Measurements from ENCODE around the gene IL11RA. TPM values are rescaled to one million over a fixed set of nuclear protein-coding genes. Genes with fewer than 3 reads are reported as not detected.

IL11RA gene
- total RNA-seq, 4 donors from 2014 or later: 3.2 to 153 (median 49.9) TPM

DNA sequence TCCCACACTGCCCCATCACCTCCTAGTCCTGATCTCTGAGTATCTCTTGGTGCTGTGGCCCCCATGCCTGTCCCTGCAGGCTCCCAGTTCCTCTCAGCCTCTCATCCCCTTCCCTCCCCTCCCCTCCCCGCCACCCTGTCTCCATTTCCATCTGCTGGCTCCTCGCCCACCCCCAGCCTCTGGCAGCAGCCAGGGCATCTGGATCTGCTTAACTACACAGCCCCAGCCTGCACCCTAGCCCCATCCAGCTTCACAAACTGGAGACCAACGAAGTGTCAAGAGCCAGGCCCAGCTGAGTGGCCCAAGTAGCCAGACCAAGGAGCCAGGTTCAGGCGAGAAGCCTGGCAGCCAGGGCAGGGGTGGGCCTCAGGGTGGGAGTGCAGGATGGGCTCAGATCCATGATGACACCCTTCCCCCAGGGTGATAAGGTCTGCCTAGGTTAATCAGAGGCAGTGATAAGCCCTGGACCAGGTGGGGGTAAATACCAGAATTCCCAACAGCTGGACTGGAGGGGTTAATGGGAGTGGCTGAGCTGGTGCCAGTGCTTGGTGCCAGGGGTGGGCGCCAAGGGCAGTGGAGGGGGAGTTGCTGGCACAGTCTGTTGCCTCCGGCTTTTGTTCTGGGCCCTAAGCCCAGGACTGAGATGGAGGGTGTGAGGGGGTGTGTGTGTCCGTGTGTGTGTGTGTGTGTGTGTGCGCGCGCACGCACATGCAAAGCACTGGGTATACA is 2.5 kb downstream of the IL11RA start:
- intact Hi-C loops (cut with DNase I; ENCODE audit: low total_unique reads): no loop called here
- peaks cover 0 to 38% of the 10 kb centered on the region in 2 donors for H3K4me1 ChIP-seq
- no peak overlapping the region for H3K4me3 ChIP-seq
- H3K27me3 ChIP-seq: no peaks in the 10 kb centered on the region
- no peaks in the 10 kb centered on the region for H3K9me3 ChIP-seq
- H3K36me3 ChIP-seq: no peaks in the 10 kb centered on the region
- peak; percentile 87 for DNase-seq
- H3K27ac ChIP-seq: peak overlapping the region; percentile 77 to 81
- no peak for TF ChIP-seq POLR2A (IDR thresholded peaks at IDR 0.05)
- TF ChIP-seq, protein P1, sequence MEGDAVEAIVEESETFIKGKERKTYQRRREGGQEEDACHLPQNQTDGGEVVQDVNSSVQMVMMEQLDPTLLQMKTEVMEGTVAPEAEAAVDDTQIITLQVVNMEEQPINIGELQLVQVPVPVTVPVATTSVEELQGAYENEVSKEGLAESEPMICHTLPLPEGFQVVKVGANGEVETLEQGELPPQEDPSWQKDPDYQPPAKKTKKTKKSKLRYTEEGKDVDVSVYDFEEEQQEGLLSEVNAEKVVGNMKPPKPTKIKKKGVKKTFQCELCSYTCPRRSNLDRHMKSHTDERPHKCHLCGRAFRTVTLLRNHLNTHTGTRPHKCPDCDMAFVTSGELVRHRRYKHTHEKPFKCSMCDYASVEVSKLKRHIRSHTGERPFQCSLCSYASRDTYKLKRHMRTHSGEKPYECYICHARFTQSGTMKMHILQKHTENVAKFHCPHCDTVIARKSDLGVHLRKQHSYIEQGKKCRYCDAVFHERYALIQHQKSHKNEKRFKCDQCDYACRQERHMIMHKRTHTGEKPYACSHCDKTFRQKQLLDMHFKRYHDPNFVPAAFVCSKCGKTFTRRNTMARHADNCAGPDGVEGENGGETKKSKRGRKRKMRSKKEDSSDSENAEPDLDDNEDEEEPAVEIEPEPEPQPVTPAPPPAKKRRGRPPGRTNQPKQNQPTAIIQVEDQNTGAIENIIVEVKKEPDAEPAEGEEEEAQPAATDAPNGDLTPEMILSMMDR (IDR thresholded peaks at IDR 0.05): peak in 1 of 4 experiments; percentile 5

DNA sequence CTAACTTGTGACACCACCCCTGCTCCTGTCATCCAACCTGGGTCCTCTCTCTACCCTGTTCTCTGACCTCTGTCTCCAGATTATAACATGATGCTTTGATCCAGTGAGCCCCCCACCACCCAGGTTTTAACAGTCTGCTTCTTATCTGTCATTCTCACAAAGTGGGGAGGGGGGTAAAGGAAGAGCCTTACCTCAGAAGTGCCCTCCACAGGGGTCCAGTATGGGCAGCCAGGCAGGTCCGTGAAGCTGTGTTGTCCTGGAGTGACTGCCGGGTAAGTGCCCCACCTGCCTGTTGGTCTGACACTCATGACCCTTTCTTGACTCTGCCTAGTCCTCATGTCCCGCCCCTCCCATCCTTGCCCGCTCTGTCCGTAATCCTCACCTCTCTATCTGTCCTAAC is 3.4 kb downstream of the IL11RA start:
- Histone ChIP-seq H3K36me3 (no peaks in the 10 kb centered on the region), H3K27me3 (no peaks in the 10 kb centered on the region), H3K4me3 (no peak overlapping the region), H3K9me3 (no peaks in the 10 kb centered on the region), H3K27ac (peak overlapping the region; percentile 77 to 81), H3K4me1 (peaks cover 0 to 38% of the 10 kb centered on the region in 2 donors)
- DNase-seq: no peak
- intact Hi-C loops (cut with DNase I; ENCODE audit: low total_unique reads): no loop called here
- TF ChIP-seq POLR2A (IDR thresholded peaks at IDR 0.05): no peak
- TF ChIP-seq, protein P1 (IDR thresholded peaks at IDR 0.05): no peak

- intact Hi-C loops (cut with DNase I; ENCODE audit: low total_unique reads): no loop called here
- no peaks in the 10 kb centered on the region for H3K36me3 ChIP-seq
- TF ChIP-seq, protein P1 (IDR thresholded peaks at IDR 0.05): no peak
- no peak for TF ChIP-seq POLR2A (IDR thresholded peaks at IDR 0.05)
- peak overlapping the region in 1 of 2 donors; percentile 40 for H3K27ac ChIP-seq
- no peaks in the 10 kb centered on the region for H3K27me3 ChIP-seq
- DNase-seq: no peak
- H3K9me3 ChIP-seq: no peaks in the 10 kb centered on the region
- H3K4me1 ChIP-seq: peaks cover 0 to 27% of the 10 kb centered on the region in 2 donors
- no peak overlapping the region for H3K4me3 ChIP-seq
These were observed 5.0 kb downstream of the IL11RA start for GRCh38 chr9:34656992-34657391.

GRCh38 chr9:34658461-34658860 is 6.5 kb downstream of the IL11RA start:
- no peak overlapping the region for H3K4me3 ChIP-seq
- no peak for TF ChIP-seq POLR2A (IDR thresholded peaks at IDR 0.05)
- TF ChIP-seq, protein P1 (IDR thresholded peaks at IDR 0.05): no peak
- H3K36me3 ChIP-seq: no peaks in the 10 kb centered on the region
- no peak for DNase-seq
- intact Hi-C loops (cut with DNase I; ENCODE audit: low total_unique reads): no loop called here
- H3K27ac ChIP-seq: no peak overlapping the region
- no peaks in the 10 kb centered on the region for H3K27me3 ChIP-seq
- no peaks in the 10 kb centered on the region for H3K9me3 ChIP-seq
- H3K4me1 ChIP-seq: peaks cover 0 to 13% of the 10 kb centered on the region in 2 donors

DNA sequence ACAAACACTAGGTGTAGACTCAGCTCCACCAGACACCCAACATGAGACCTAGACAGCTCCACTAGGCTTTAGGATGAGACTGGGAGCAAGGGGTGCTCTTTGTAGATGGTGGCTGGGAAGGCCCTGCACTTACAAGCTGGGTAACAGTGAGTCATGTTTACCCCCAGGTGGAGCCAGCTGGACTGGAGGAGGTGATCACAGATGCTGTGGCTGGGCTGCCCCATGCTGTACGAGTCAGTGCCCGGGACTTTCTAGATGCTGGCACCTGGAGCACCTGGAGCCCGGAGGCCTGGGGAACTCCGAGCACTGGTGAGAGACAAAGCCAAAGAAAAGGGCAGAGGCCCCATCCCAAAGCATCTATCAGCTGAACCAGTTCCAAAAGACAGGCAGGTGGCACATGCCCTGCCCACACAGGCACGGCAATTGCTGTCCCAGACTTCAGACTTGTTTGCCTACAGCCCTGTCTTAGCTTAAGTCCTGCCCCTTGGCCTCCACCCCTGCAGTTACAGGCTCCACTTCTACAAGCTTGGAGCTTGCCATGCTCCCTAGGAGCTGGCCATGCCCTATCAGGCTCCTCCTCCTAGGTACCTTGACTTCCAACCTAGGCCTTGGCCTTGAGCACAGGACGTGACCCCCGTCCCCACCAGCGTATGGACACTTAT is 7.7 kb downstream of the IL11RA start:
- H3K9me3 ChIP-seq: no peaks in the 10 kb centered on the region
- peaks cover 0 to 9% of the 10 kb centered on the region in 2 donors for H3K4me1 ChIP-seq
- TF ChIP-seq, protein P1 (IDR thresholded peaks at IDR 0.05): no peak
- TF ChIP-seq POLR2A (IDR thresholded peaks at IDR 0.05): no peak
- no peak for DNase-seq
- H3K4me3 ChIP-seq: no peak overlapping the region
- H3K36me3 ChIP-seq: no peaks in the 10 kb centered on the region
- H3K27me3 ChIP-seq: no peaks in the 10 kb centered on the region
- H3K27ac ChIP-seq: no peak overlapping the region
- intact Hi-C loops (cut with DNase I; ENCODE audit: low total_unique reads): no loop called here

Data from uterus (tissue), 4 donors.